IgD-negative memory B cell (primary cell): ENCODE results near the gene TIMP1. TPM values are rescaled to one million over a fixed set of nuclear protein-coding genes. Genes with fewer than 3 reads are reported as not detected.

ENCODE experiments used
- H3K27ac Mint-ChIP-seq, 3 donors: one replicate each; pipeline ENCODE4 v1.8.0; 2020 to 2022; ENCODE audit warnings: mild to moderate bottlenecking in 3 of 3, mixed read lengths in 3 of 3, moderate library complexity in 1 of 3
- H3K27me3 Mint-ChIP-seq: one replicate; pipeline ENCODE4 v1.8.0; 2021; ENCODE audit warnings: mixed read lengths
- H3K36me3 Mint-ChIP-seq: one replicate; pipeline ENCODE4 v1.8.0; 2020; ENCODE audit warnings: mild to moderate bottlenecking, mixed read lengths
- H3K4me1 Mint-ChIP-seq, 3 donors: one replicate each; pipeline ENCODE4 v1.8.0; 2020 to 2022; ENCODE audit warnings: mixed read lengths in 3 of 3, mild to moderate bottlenecking in 1 of 3
- H3K4me3 Mint-ChIP-seq, 4 donors: one replicate each; pipeline ENCODE4 v1.8.0; 2020 to 2022; ENCODE audit warnings: mild to moderate bottlenecking in 4 of 4, mixed read lengths in 4 of 4, moderate library complexity in 3 of 4
- H3K9me3 Mint-ChIP-seq, 3 donors: one replicate each; pipeline ENCODE4 v1.8.0; 2020 to 2021; ENCODE audit warnings: mixed read lengths in 3 of 3, mild to moderate bottlenecking in 1 of 3
- polyA plus RNA-seq: library from polyadenylated mRNA; unstranded; fragments of 300-500 nt; fragmentation: Illumina TruSeq; gene quantifications from one replicate; pipeline ENCODE4 v1.2.3, GENCODE V29; 2021

Gene TIMP1
- polyA plus RNA-seq: 22.8 TPM

DNA sequence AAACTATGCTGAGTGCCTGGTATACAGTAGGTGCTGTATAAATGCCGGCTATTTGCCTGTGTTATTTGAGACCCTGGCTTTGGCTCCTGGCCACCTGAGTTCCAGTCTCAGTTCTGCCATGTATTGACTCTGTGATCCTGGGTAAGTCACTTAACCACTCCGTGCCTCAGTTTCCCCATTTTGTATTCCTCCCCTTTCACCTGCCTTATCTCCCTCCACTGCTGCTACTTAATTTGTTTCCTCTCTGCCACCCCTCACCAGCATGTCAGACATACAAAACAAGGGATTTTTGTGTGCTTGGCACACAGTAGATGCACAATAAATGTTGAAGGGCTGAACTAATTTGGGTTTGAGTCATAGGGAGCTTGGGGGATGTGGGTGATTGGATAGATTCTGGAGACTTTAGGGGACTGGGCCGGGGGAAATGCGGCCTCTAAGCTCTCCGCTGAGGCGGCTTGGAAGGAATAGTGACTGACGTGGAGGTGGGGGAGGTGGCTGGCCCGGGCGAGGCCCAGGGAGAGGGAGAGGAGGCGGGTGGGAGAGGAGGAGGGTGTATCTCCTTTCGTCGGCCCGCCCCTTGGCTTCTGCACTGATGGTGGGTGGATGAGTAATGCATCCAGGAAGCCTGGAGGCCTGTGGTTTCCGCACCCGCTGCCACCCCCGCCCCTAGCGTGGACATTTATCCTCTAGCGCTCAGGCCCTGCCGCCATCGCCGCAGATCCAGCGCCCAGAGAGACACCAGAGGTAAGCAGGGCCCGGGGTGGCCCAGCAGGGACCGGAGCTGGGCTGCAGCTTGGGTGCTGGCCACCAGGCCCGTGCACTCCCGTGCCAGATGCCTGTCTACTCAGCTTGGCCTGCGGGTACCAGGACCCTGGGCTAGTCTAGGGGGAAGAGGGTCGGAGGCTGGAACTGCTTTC is at the start of gene TIMP1:
TIMP1 (plus strand) TSS at position 706 of the 917 bp plus-strand sequence. CDS start 980 bp downstream, outside the sequence.
- H3K4me1 Mint-ChIP-seq: peaks cover 5 to 9% (median 6%) of the 10 kb centered on the region in 3 donors
- peak within 1 kb of the TSS in 3 of 4 donors; percentile 39 to 81 (median 70) for H3K4me3 Mint-ChIP-seq
- peaks cover 12% of the 10 kb centered on the region for H3K27me3 Mint-ChIP-seq
- H3K36me3 Mint-ChIP-seq: no peaks in the 10 kb centered on the region
- H3K27ac Mint-ChIP-seq: no peak within 1 kb of the TSS
- H3K9me3 Mint-ChIP-seq: peaks cover 0 to 2% (median 0%) of the 10 kb centered on the region in 3 donors

DNA sequence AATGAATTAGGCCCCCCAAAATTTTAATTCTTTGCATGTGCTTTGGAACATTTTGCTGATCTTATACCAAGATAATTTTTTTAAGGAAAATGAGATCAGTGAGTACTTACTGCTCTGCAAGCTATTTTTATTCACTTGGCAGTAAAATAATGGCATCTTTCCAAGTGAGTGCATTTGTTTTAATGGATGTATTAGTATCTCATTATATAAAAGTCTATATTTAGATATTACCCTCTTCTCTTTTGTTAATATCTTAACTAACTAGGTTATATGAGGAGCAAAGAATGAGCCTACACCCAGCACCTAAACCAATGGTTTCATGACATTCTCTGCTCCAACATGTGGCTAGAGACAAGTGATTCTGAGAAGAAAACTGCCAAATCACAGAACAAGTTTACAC is 42.4 kb upstream of the TIMP1 start:
- Mint-ChIP-seq H3K36me3 (peaks cover 1% of the 10 kb centered on the region), H3K27ac (no peak overlapping the region), H3K4me1 (no peaks in the 10 kb centered on the region), H3K9me3 (no peaks in the 10 kb centered on the region), H3K27me3 (peaks cover 3% of the 10 kb centered on the region), H3K4me3 (no peak overlapping the region)

- no peak overlapping the region for H3K4me3 Mint-ChIP-seq
- H3K27ac Mint-ChIP-seq: no peak overlapping the region
- peaks cover 1% of the 10 kb centered on the region for H3K36me3 Mint-ChIP-seq
- no peaks in the 10 kb centered on the region for H3K9me3 Mint-ChIP-seq
- H3K4me1 Mint-ChIP-seq: no peaks in the 10 kb centered on the region
- peaks cover 3% of the 10 kb centered on the region for H3K27me3 Mint-ChIP-seq
These were observed 41.3 kb upstream of the TIMP1 start for GRCh38 chrX:47540754-47541538.

- Mint-ChIP-seq H3K27ac (no peak overlapping the region), H3K4me3 (no peak overlapping the region)
These were observed 38.7 kb upstream of the TIMP1 start for GRCh38 chrX:47543496-47543895.

GRCh38 chrX:47556045-47556623 is 26.1 kb upstream of the TIMP1 start:
- H3K36me3 Mint-ChIP-seq: no peaks in the 10 kb centered on the region
- peak overlapping the region; percentile 71 to 97 (median 84) for H3K27ac Mint-ChIP-seq
- H3K9me3 Mint-ChIP-seq: no peaks in the 10 kb centered on the region
- H3K4me1 Mint-ChIP-seq: peaks cover 8 to 17% (median 11%) of the 10 kb centered on the region in 3 donors
- peak overlapping the region; percentile 83 to 95 (median 92) for H3K4me3 Mint-ChIP-seq
- H3K27me3 Mint-ChIP-seq: no peaks in the 10 kb centered on the region

More at GRCh38 chrX:47543496-47543895, 38.7 kb upstream of the TIMP1 start:
- H3K9me3 Mint-ChIP-seq: no peaks in the 10 kb centered on the region
- peaks cover 1% of the 10 kb centered on the region for H3K36me3 Mint-ChIP-seq
- H3K4me1 Mint-ChIP-seq: no peaks in the 10 kb centered on the region
- peaks cover 3% of the 10 kb centered on the region for H3K27me3 Mint-ChIP-seq

GRCh38 chrX:47558436-47558835 is 23.8 kb upstream of the TIMP1 start:
- Mint-ChIP-seq H3K27me3 (peaks cover 1% of the 10 kb centered on the region), H3K9me3 (no peaks in the 10 kb centered on the region), H3K36me3 (no peaks in the 10 kb centered on the region), H3K4me3 (peak overlapping the region in 1 of 4 donors; percentile 48), H3K4me1 (peaks cover 11 to 19% (median 12%) of the 10 kb centered on the region in 3 donors), H3K27ac (no peak overlapping the region)

GRCh38 chrX:47560179-47560933 is 21.9 kb upstream of the TIMP1 start:
- peaks cover 14 to 26% (median 17%) of the 10 kb centered on the region in 3 donors for H3K4me1 Mint-ChIP-seq
- peak overlapping the region; percentile 68 to 98 (median 95) for H3K27ac Mint-ChIP-seq

DNA sequence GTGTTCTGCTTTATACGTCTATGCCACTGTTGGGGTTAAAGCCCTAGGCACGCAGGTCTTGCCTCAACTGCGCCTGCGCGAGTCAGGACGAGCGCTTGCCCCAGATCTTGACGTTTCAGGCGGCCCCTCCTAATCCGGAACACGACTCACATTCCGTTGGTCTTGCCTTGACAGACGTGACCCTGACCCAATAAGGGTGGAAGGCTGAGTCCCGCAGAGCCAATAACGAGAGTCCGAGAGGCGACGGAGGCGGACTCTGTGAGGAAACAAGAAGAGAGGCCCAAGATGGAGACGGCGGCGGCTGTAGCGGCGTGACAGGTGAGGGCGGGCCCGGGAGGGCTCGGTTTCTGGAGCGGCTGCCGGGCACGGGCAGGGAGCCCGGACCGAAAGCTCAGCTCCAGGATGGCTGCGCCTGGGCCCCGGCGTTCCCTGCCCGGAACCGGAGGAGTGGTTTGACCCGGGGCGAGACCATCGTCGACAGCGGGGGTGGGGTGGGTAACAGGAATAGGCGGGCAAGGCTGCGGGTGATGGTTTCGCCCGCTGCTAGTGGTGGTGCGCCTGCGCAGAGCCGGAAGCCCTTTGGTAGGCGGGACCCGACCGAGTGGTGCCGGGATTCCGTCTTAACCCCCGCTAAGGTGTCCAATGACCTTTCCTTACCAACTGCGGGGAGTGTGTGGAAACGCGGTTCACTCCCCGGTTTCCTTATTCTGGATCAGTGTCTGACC is 21.1 kb upstream of the TIMP1 start, which contains the start of gene ARAF:
ARAF (plus strand) TSS at position 272 of the 725 bp plus-strand sequence. CDS start 1,763 bp downstream, outside the sequence.
- Mint-ChIP-seq H3K4me3 (peak within 1 kb of the TSS; percentile 82 to 98 (median 92)), H3K36me3 (no peaks in the 10 kb centered on the region), H3K9me3 (no peaks in the 10 kb centered on the region), H3K27me3 (peaks cover 1% of the 10 kb centered on the region), H3K4me1 (peaks cover 11 to 22% (median 15%) of the 10 kb centered on the region in 3 donors), H3K27ac (peak within 1 kb of the TSS; percentile 68 to 98 (median 95))

More at GRCh38 chrX:47560179-47560933, 21.9 kb upstream of the TIMP1 start:
- Mint-ChIP-seq H3K27me3 (peaks cover 1% of the 10 kb centered on the region), H3K4me3 (peak overlapping the region; percentile 82 to 98 (median 92)), H3K9me3 (no peaks in the 10 kb centered on the region), H3K36me3 (no peaks in the 10 kb centered on the region)

- Mint-ChIP-seq H3K4me1 (peaks cover 11 to 18% (median 14%) of the 10 kb centered on the region in 3 donors), H3K36me3 (no peaks in the 10 kb centered on the region), H3K27ac (peak overlapping the region; percentile 68 to 98 (median 95)), H3K4me3 (peak overlapping the region; percentile 82 to 98 (median 92)), H3K9me3 (no peaks in the 10 kb centered on the region), H3K27me3 (peaks cover 3% of the 10 kb centered on the region)
These were observed 20.5 kb upstream of the TIMP1 start for GRCh38 chrX:47561659-47562151.

DNA sequence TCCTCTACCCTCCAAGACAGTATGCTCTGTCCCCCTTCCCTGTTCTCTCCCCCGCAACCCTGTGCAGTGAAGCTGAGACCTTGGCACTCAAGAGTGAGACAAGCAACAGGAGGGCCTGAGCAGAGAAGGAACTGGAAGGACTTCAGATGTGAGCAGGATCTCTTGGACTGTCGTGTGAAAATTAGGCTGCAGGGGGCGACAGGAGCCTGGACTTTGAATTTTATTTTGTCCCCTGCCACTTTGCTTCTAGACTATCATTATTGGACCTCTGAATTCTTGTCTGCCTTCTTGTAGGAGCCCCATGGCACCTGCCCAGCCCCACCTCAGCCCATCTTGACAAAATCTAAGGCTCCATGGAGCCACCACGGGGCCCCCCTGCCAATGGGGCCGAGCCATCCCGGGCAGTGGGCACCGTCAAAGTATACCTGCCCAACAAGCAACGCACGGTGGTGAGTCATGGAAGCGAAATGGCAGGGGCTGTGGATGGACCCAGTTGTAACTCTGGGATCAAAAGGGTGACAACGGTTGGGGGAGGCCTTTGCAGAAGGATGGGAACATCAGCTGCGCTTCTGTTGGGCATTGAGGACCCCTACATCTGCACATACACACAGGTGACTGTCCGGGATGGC is 19.5 kb upstream of the TIMP1 start:
- peaks cover 3% of the 10 kb centered on the region for H3K27me3 Mint-ChIP-seq
- H3K4me3 Mint-ChIP-seq: peak overlapping the region; percentile 50 to 77 (median 64)
- H3K9me3 Mint-ChIP-seq: no peaks in the 10 kb centered on the region
- H3K27ac Mint-ChIP-seq: peak overlapping the region in 1 of 3 donors; percentile 72
- peaks cover 1% of the 10 kb centered on the region for H3K36me3 Mint-ChIP-seq
- H3K4me1 Mint-ChIP-seq: peaks cover 13 to 18% (median 14%) of the 10 kb centered on the region in 3 donors

- H3K9me3 Mint-ChIP-seq: no peaks in the 10 kb centered on the region
- H3K36me3 Mint-ChIP-seq: peaks cover 1% of the 10 kb centered on the region
- peak overlapping the region in 1 of 3 donors; percentile 37 for H3K27ac Mint-ChIP-seq
- peaks cover 3% of the 10 kb centered on the region for H3K27me3 Mint-ChIP-seq
- H3K4me1 Mint-ChIP-seq: peaks cover 13 to 18% (median 14%) of the 10 kb centered on the region in 3 donors
- peak overlapping the region in 2 of 4 donors; percentile 61 to 77 for H3K4me3 Mint-ChIP-seq
These were observed 18.4 kb upstream of the TIMP1 start for GRCh38 chrX:47563801-47564315.

DNA sequence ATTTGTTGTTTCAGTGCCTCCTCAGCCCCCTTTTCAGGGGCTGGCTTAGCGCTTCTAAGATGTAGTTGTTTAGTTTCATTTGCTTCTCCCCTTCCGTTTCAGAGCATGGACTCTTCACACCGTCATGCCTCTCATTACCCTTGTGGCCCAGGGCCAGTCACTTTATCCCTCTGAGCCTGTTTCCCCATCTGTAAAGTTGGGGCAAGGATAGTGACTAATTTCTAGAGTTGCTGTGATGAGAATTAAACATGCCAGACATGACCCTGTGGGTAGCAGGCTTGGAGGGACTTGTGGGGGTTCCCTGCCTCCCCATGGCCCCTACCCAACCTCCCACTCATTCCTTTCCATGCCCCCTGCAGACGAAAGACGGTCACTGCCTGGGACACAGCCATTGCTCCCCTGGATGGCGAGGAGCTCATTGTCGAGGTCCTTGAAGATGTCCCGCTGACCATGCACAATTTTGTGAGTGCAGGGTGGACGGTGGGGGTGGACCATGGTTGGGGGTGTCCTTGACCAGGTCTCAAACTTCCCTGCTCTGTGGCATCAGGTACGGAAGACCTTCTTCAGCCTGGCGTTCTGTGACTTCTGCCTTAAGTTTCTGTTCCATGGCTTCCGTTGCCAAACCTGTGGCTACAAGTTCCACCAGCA is 17.7 kb upstream of the TIMP1 start:
- Mint-ChIP-seq H3K36me3 (peaks cover 4% of the 10 kb centered on the region), H3K4me1 (peaks cover 13 to 18% (median 14%) of the 10 kb centered on the region in 3 donors), H3K4me3 (peak overlapping the region in 2 of 4 donors; percentile 61 to 77), H3K27ac (peak overlapping the region in 1 of 3 donors; percentile 37), H3K9me3 (no peaks in the 10 kb centered on the region), H3K27me3 (peaks cover 3% of the 10 kb centered on the region)
